ENCODE data around the gene MTCH1.

Gene MTCH1

GRCh38 chr6:37017606-37018197 is 31.7 kb upstream of the MTCH1 start:
- DNase-seq, result no peak

GRCh38 chr6:37016995-37017394 is 31.0 kb upstream of the MTCH1 start:
- no peak for DNase-seq

- DNase-seq, result no peak
Measured at GRCh38 chr6:37015532-37015931, 29.5 kb upstream of the MTCH1 start.

GRCh38 chr6:37014667-37015066 is 28.7 kb upstream of the MTCH1 start:
- DNase-seq, result no peak

- no peak for DNase-seq
Measured at GRCh38 chr6:37013516-37014491, 27.8 kb upstream of the MTCH1 start.

GRCh38 chr6:37011656-37012378 is 25.8 kb upstream of the MTCH1 start:
- DNase-seq, result no peak

GRCh38 chr6:37010402-37010892 is 24.5 kb upstream of the MTCH1 start:
- no peak for DNase-seq

GRCh38 chr6:37008484-37009465 is 22.8 kb upstream of the MTCH1 start:
- no peak for DNase-seq

- DNase-seq, result no peak
Measured at GRCh38 chr6:37007340-37008043, 21.5 kb upstream of the MTCH1 start.

GRCh38 chr6:37006793-37007339 is 20.9 kb upstream of the MTCH1 start:
- DNase-seq, result no peak

- DNase-seq, result no peak
Measured at GRCh38 chr6:37005827-37006567, 20.0 kb upstream of the MTCH1 start.

- DNase-seq, result no peak
Measured at GRCh38 chr6:37005061-37005810, 19.2 kb upstream of the MTCH1 start, which contains the start of gene FGD2. Gene FGD2 (plus strand): TSS chr6:37005655. CDS start chr6:37005818, 163 bp downstream.

- DNase-seq, result no peak
Measured at GRCh38 chr6:37004044-37004980, 18.3 kb upstream of the MTCH1 start.

- no peak for DNase-seq
Measured at GRCh38 chr6:36999751-37000125, 13.7 kb upstream of the MTCH1 start.

- DNase-seq, result no peak
Measured at GRCh38 chr6:36999061-36999750, 13.2 kb upstream of the MTCH1 start.

GRCh38 chr6:36998723-36999038 is 12.7 kb upstream of the MTCH1 start:
- DNase-seq, result no peak

GRCh38 chr6:36997811-36998722 is 12.1 kb upstream of the MTCH1 start:
- no peak for DNase-seq
